Right cardiac atrium (tissue), 5 donors: Measurements from ENCODE around the gene CD247. TPM values are rescaled to one million over a fixed set of nuclear protein-coding genes. Genes with fewer than 3 reads are reported as not detected.

Experiments used
- ATAC-seq, 2 donors: fragments of 200-7000 bp; cut with Tn5 transposase; one replicate each; pipeline versions ENCODE4 v1.8.0 to v1.9.1; 2020; ENCODE audit warnings: moderate library complexity in 2 of 2, mild to moderate bottlenecking in 1 of 2
- DNase-seq, 3 donors: peaks; one replicate each; pipeline ENCODE4 v3.0.0-alpha.2; 2020
- H3K27ac ChIP-seq: one replicate; pipeline ENCODE4 v1.5.1; 2013; ENCODE audit warnings: mild to moderate bottlenecking, low read length, control low read depth, moderate library complexity
- H3K27me3 ChIP-seq: one replicate; pipeline ENCODE4 v1.6.1; 2013; ENCODE audit not compliant: control insufficient read depth, insufficient read depth
- H3K4me1 ChIP-seq: one replicate; pipeline ENCODE4 v1.6.1; 2013; ENCODE audit warnings: low read length; ENCODE audit not compliant: control insufficient read depth, insufficient read depth
- H3K4me3 ChIP-seq: one replicate; pipeline ENCODE4 v1.5.1; 2013; ENCODE audit warnings: low read length, control low read depth
- H3K9me3 ChIP-seq: one replicate; pipeline ENCODE4 v1.6.1; 2013; ENCODE audit warnings: low read length; ENCODE audit not compliant: control insufficient read depth
- WGBS: extraction: QIAGEN DNeasy Blood & Tissue Kit; methylation state at CpG from one replicate; pipeline ENCODE4 v1.1.7; 2013; 5-methylcytosine and 5-hydroxymethylcytosine counted together
- intact Hi-C, 4 donors: fragments of 100-400 bp; cut with DNase I; formaldehyde crosslinking; loops; one replicate each; pipeline versions ENCODE4 v1.11.0 to v1.14.0; 2022 to 2023
- polyA plus RNA-seq: library from polyadenylated mRNA; stranded (reverse); fragments of 200-250 nt; gene quantifications from one replicate; pipeline ENCODE4 v1.2.3, GENCODE V29; 2013
- total RNA-seq, 4 donors: library from RNA; stranded (reverse); fragmentation: NEBNext Ultra II Directional; extraction: Animal tissue kit (Norgen Biotek cat#: 25700); gene quantifications; one replicate each; pipeline ENCODE4 v1.2.1, GENCODE V29; 2021
- donor health status: healthy with polysubstance abuse.
- donor health status: DM: no; HTN: yes; CAD: no.
- donor health status: DM: no; HTN: no; CAD: no.
- donor health status: DM: no; HTN: yes; CAD: no; lungs with severe emphysema.
- donor health status: DM: yes; HTN: yes; CAD: no.

Gene CD247
- total and polyA plus RNA-seq, 5 donors, result 0.32 to 1.5 (median 0.58) TPM

DNA sequence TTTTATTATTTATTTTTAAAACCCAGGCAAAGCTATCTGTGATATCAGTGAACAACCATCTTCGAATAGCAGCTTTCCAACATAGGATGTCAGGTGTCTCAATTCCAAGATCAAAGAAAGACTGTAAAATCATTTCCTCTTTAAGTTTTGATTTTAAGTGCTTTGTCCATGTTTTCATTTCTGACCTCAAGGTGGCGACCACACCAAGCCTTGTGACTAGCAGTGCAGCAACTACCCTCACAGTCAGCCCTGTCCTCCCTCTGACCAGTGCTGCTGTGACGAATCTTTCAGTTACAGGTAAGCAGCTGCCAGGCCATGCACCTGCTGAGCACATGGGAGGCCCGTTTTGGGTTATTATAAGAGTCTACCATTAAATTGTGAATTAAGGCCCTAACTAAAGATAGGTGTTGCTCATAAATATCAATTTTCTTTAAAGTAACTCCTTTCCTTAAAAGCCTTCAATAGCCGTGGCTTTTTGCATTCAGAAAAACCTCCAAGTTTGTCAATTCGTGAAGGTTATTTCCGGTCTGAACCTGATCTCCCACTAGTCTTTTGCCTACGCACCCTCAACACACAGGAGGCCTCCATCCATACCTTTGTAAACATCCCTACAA lies 117.0 kb downstream of the CD247 start:
- H3K4me1 ChIP-seq, result no peaks in the 10 kb centered on the region
- peak; percentile 66 to 72 for ATAC-seq
- DNase-seq, result peak in 2 of 3 donors; percentile 23 to 68
- H3K27ac ChIP-seq, result no peak overlapping the region
- no peaks in the 10 kb centered on the region for H3K27me3 ChIP-seq
- 62% methylated on average over 8 of the region's 8 CpGs for WGBS
- H3K9me3 ChIP-seq, result no peaks in the 10 kb centered on the region
- no peak overlapping the region for H3K4me3 ChIP-seq
- intact Hi-C loops, result loop anchor here in 2 of 4 donors (10.0 kb wide), 1 partner anchor 133 kb away; no protein-coding TSS in a partner anchor

- ATAC-seq (no peak), DNase-seq (no peak)
- H3K4me3 ChIP-seq, result no peak overlapping the region
- 75% methylated on average over 2 of the region's 2 CpGs for WGBS
- no peaks in the 10 kb centered on the region for H3K27me3 ChIP-seq
- H3K27ac ChIP-seq, result no peak overlapping the region
- no peaks in the 10 kb centered on the region for H3K9me3 ChIP-seq
- H3K4me1 ChIP-seq, result no peaks in the 10 kb centered on the region
- intact Hi-C loops, result loop anchor here in 2 of 4 donors (10.0 kb wide), 1 partner anchor 134 kb away; no protein-coding TSS in a partner anchor
Measured at GRCh38 chr1:167400359-167400953, 117.9 kb downstream of the CD247 start.

- Histone ChIP-seq H3K4me1 (no peaks in the 10 kb centered on the region), H3K27me3 (no peaks in the 10 kb centered on the region), H3K27ac (no peak overlapping the region), H3K4me3 (no peak overlapping the region), H3K9me3 (no peaks in the 10 kb centered on the region)
- DNase-seq (no peak), ATAC-seq (no peak)
- intact Hi-C loops, result no loop called here
- WGBS, result 96% methylated on average over 7 of the region's 7 CpGs
Measured at GRCh38 chr1:167392200-167392696, 126.1 kb downstream of the CD247 start.

DNA sequence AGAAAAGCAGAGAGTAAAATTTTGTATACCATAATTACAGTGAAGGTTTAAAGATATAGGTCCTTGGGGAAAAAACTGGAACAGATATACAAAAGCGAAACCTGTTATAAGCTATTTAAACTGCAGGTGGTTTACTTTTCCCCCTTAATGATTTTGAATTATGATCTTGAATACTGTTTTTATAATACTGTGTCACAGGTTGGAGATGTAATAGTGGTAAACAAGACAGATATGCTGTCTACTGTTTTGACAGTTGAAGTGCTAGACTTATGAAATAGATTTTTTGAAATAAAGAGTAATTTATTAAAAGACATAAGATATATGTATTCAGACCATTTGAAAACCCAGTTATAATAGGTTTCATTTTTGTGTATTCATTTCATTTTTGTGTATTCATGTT lies 129.4 kb downstream of the CD247 start:
- DNase-seq (no peak), ATAC-seq (no peak)
- Histone ChIP-seq H3K4me1 (no peaks in the 10 kb centered on the region), H3K9me3 (no peaks in the 10 kb centered on the region), H3K27me3 (no peaks in the 10 kb centered on the region), H3K4me3 (no peak overlapping the region), H3K27ac (no peak overlapping the region)
- WGBS, result 100% methylated on average over 1 of the region's 1 CpG
- intact Hi-C loops, result no loop called here

- no peak overlapping the region for H3K27ac ChIP-seq
- no peaks in the 10 kb centered on the region for H3K27me3 ChIP-seq
- intact Hi-C loops, result no loop called here
- 91% methylated on average over 7 of the region's 7 CpGs for WGBS
- DNase-seq (no peak), ATAC-seq (peak; percentile 42 to 55)
- no peaks in the 10 kb centered on the region for H3K4me1 ChIP-seq
- H3K4me3 ChIP-seq, result no peak overlapping the region
- H3K9me3 ChIP-seq, result no peaks in the 10 kb centered on the region
Measured at GRCh38 chr1:167387251-167387910, 130.9 kb downstream of the CD247 start.

Other genes starting within 250 kb of the CD247 start
- 10 to 100 TPM; 82.7 to 97.4 (median 93.5) TPM for gene CREG1, start 35.2 kb upstream of the CD247 start, total RNA-seq
- gene CREG1, start 35.2 kb upstream of the CD247 start, polyA plus RNA-seq, result 64.6 TPM
- 10 to 100 TPM; 53.4 to 61.5 (median 58.2) TPM for gene RCSD1, start 111.7 kb upstream of the CD247 start, total RNA-seq
- gene RCSD1, start 111.7 kb upstream of the CD247 start, polyA plus RNA-seq, result 27.1 TPM
- gene MPZL1, start 203.5 kb upstream of the CD247 start, total RNA-seq, result 10 to 100 TPM; 36.3 to 73.7 (median 61.1) TPM
- gene MPZL1, start 203.5 kb upstream of the CD247 start, polyA plus RNA-seq, result 20.4 TPM